Caco-2 (cell line): ENCODE measurements around the gene SKA3. TPM values are rescaled to one million over a fixed set of nuclear protein-coding genes. Genes with fewer than 3 reads are reported as not detected.

ENCODE experiments used
- BruUV-seq: library from RNA; stranded (reverse); fragments of 400-500 nt; replicated peaks from 2 replicates; lab custom pipeline; 2021; lab: Mats Ljungman, UMichigan
- CTCF ChIA-PET: fragments of 300-600 bp; sonication (Branson Sonifier 250); formaldehyde crosslinking; loops from one replicate; lab custom pipeline; 2022; ENCODE audit warnings: antibody characterized with exemption; lab: Charles Lee
- POLR2A ChIA-PET: fragments of 300-600 bp; sonication (Branson Sonifier 250); formaldehyde crosslinking; loops from one replicate; lab custom pipeline; 2022; ENCODE audit warnings: antibody characterized with exemption; lab: Charles Lee
- DNase-seq, 2 experiments: peaks; one replicate each; pipeline versions ENCODE4 v3.0.0 to v3.0.0-alpha.2; 2020 to 2022
- H3K27me3 ChIP-seq: replicated peaks from 2 replicates; pipeline ENCODE4 v1.6.0; 2011; ENCODE audit warnings: low read length; ENCODE audit not compliant: control insufficient read depth, insufficient read depth
- H3K36me3 ChIP-seq: 2 replicates; pipeline ENCODE4 v1.5.1; 2011; ENCODE audit warnings: low read length; ENCODE audit not compliant: control insufficient read depth, insufficient read depth
- H3K4me1 ChIP-seq: fragments of 250-450 bp; sonication (Bioruptor Pico); 2 replicates; pipeline ENCODE4 v1.5.1; 2020; ENCODE audit warnings: mild to moderate bottlenecking
- H3K4me3 ChIP-seq: 2 replicates; pipeline ENCODE4 v1.5.1; 2011; ENCODE audit warnings: low read depth, mild to moderate bottlenecking, control low read depth, low read length
- H3K9me3 ChIP-seq: fragments of 250-450 bp; sonication (Bioruptor Pico); 2 replicates; pipeline ENCODE4 v1.5.1; 2020; ENCODE audit warnings: mild to moderate bottlenecking, moderate library complexity
- H3K27ac Mint-ChIP-seq: one replicate; pipeline ENCODE4 v1.8.0; 2022; ENCODE audit warnings: mixed read lengths; ENCODE audit not compliant: unreplicated experiment
- H3K27me3 Mint-ChIP-seq: one replicate; pipeline ENCODE4 v1.8.0; 2022; ENCODE audit warnings: mixed read lengths; ENCODE audit not compliant: insufficient read depth, unreplicated experiment
- H3K36me3 Mint-ChIP-seq: one replicate; pipeline ENCODE4 v1.8.0; 2022; ENCODE audit warnings: mild to moderate bottlenecking, mixed read lengths; ENCODE audit not compliant: insufficient read depth, unreplicated experiment
- H3K4me1 Mint-ChIP-seq: one replicate; pipeline ENCODE4 v1.8.0; 2022; ENCODE audit warnings: low read depth, mixed read lengths; ENCODE audit not compliant: unreplicated experiment
- H3K4me3 Mint-ChIP-seq: one replicate; pipeline ENCODE4 v1.8.0; 2022; ENCODE audit warnings: mild to moderate bottlenecking, moderate library complexity, mixed read lengths; ENCODE audit not compliant: unreplicated experiment
- H3K9me3 Mint-ChIP-seq: one replicate; pipeline ENCODE4 v1.8.0; 2022; ENCODE audit warnings: mixed read lengths; ENCODE audit not compliant: unreplicated experiment
- intact Hi-C: fragments of 100-400 bp; cut with micrococcal nuclease; formaldehyde crosslinking; loops from one replicate; pipeline ENCODE4 v1.10.0; 2022; ENCODE audit not compliant: unreplicated experiment
- total RNA-seq: library from RNA; stranded (reverse); gene quantifications from 2 replicates; pipeline ENCODE4 v1.2.3, GENCODE V29; 2022
- TF ChIP-seq, protein P1 (sequence below), 2 experiments: fragments of 200-600 bp in 1 of 2; IDR thresholded peaks; 1 replicate in 1 of 2; 2 replicates in 1 of 2; pipeline versions ENCODE4 v1.5.1 to v1.8.0; 2011 to 2022; ENCODE audit warnings: antibody characterized with exemption in 1 of 2, control low read depth in 1 of 2, inconsistent platforms in 1 of 2, low read depth in 1 of 2, low read length in 1 of 2, mild to moderate bottlenecking in 1 of 2, moderate library complexity in 1 of 2; ENCODE audit not compliant: insufficient read depth in 1 of 2, severe bottlenecking in 1 of 2, unreplicated experiment in 1 of 2

The SKA3 gene
- total RNA-seq, 1 experiment from 2014 or later: 37.5 TPM

DNA sequence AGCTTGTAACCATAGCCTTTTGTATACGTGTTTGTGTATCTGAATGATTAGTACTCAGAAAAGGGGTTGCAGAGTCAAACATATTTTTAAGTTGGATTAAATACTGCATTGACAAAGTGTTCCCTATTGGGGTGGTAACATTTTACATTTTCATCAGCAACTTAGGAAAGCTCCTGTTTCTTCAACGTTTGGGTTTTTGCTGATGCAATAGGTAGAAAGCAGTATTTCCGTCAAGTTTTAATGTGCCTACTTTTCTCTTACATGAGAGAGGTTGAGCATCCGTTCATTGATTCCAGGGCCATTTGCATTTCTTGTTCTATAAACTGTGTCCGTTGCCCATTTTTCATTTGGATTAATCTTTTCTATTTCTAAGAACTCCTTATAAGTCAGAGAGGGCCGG, 56.2 kb downstream of the SKA3 start:
- Histone ChIP-seq H3K27me3 (no peaks in the 10 kb centered on the region), H3K4me1 (no peaks in the 10 kb centered on the region), H3K9me3 (no peaks in the 10 kb centered on the region), H3K4me3 (no peak overlapping the region), H3K36me3 (no peaks in the 10 kb centered on the region)
- ChIA-PET POLR2A (no interaction called here), CTCF (no interaction called here)
- intact Hi-C loops: no loop called here
- H3K4me1 Mint-ChIP-seq: no peaks in the 10 kb centered on the region
- H3K36me3 Mint-ChIP-seq: no peaks in the 10 kb centered on the region
- H3K27ac Mint-ChIP-seq: no peak overlapping the region
- H3K27me3 Mint-ChIP-seq: no peaks in the 10 kb centered on the region
- peaks cover 8% of the 10 kb centered on the region for H3K9me3 Mint-ChIP-seq
- no peak overlapping the region for H3K4me3 Mint-ChIP-seq
- no peak for DNase-seq
- TF ChIP-seq, protein P1, sequence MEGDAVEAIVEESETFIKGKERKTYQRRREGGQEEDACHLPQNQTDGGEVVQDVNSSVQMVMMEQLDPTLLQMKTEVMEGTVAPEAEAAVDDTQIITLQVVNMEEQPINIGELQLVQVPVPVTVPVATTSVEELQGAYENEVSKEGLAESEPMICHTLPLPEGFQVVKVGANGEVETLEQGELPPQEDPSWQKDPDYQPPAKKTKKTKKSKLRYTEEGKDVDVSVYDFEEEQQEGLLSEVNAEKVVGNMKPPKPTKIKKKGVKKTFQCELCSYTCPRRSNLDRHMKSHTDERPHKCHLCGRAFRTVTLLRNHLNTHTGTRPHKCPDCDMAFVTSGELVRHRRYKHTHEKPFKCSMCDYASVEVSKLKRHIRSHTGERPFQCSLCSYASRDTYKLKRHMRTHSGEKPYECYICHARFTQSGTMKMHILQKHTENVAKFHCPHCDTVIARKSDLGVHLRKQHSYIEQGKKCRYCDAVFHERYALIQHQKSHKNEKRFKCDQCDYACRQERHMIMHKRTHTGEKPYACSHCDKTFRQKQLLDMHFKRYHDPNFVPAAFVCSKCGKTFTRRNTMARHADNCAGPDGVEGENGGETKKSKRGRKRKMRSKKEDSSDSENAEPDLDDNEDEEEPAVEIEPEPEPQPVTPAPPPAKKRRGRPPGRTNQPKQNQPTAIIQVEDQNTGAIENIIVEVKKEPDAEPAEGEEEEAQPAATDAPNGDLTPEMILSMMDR (IDR thresholded peaks at IDR 0.05; ENCODE audit: insufficient read depth in 1 of 2, low read depth in 1 of 2, low read length in 1 of 2, severe bottlenecking in 1 of 2, unreplicated experiment in 1 of 2): no peak
- no TSS peak for BruUV-seq

DNA sequence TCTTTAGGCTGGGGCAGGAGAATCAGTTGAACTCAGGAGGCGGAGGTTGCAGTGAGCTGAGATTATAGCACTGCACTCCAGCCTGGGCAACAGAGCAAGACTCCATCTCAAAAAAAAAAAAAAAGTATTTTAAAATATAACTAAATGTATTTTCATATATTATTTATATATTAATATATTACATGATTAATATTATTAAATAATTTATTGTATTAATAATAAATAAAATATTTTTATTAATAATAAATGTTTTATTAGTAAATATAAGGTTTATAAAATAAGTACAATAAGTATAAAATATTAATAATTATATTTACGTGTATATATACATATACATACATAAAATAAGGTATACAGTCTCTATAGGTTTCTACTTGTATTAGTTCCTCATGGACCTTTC, 56.8 kb downstream of the SKA3 start:
- CTCF ChIA-PET: no interaction called here
- Histone ChIP-seq H3K27me3 (no peaks in the 10 kb centered on the region), H3K9me3 (no peaks in the 10 kb centered on the region), H3K36me3 (no peaks in the 10 kb centered on the region), H3K4me1 (no peaks in the 10 kb centered on the region), H3K4me3 (no peak overlapping the region)
- no peaks in the 10 kb centered on the region for H3K4me1 Mint-ChIP-seq
- POLR2A ChIA-PET: no interaction called here
- BruUV-seq: no TSS peak
- no peak overlapping the region for H3K4me3 Mint-ChIP-seq
- H3K9me3 Mint-ChIP-seq: peaks cover 8% of the 10 kb centered on the region
- intact Hi-C loops: no loop called here
- TF ChIP-seq, protein P1 (IDR thresholded peaks at IDR 0.05; ENCODE audit: insufficient read depth in 1 of 2, low read depth in 1 of 2, low read length in 1 of 2, severe bottlenecking in 1 of 2, unreplicated experiment in 1 of 2): no peak
- DNase-seq: no peak
- H3K27ac Mint-ChIP-seq: no peak overlapping the region
- H3K36me3 Mint-ChIP-seq: no peaks in the 10 kb centered on the region
- H3K27me3 Mint-ChIP-seq: no peaks in the 10 kb centered on the region

DNA sequence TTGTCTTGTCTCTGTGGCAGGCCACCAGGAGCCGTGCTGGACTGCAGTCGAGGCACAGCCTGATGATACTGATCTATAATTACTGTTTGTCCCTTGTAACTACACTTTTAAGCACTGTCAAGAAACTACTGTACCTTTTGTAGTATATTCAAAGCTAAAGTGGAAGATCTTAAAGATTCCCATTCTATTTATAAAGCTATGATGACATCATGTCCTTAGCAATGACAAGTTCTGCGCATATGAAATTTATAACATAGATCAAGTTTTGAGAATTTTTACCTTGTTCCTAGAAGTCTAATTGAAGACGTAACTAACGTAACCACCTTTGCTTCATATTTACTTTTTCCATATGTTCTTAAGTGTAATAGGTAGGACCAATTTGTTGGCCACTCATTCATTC, 58.2 kb downstream of the SKA3 start:
- no peaks in the 10 kb centered on the region for H3K27me3 ChIP-seq
- no TSS peak for BruUV-seq
- H3K4me1 ChIP-seq: no peaks in the 10 kb centered on the region
- ChIA-PET CTCF (no interaction called here), POLR2A (no interaction called here)
- intact Hi-C loops: no loop called here
- peaks cover 8% of the 10 kb centered on the region for H3K9me3 Mint-ChIP-seq
- no peaks in the 10 kb centered on the region for H3K4me1 Mint-ChIP-seq
- no peaks in the 10 kb centered on the region for H3K36me3 ChIP-seq
- no peak overlapping the region for H3K27ac Mint-ChIP-seq
- no peak for DNase-seq
- no peak overlapping the region for H3K4me3 ChIP-seq
- TF ChIP-seq, protein P1 (IDR thresholded peaks at IDR 0.05; ENCODE audit: insufficient read depth in 1 of 2, low read depth in 1 of 2, low read length in 1 of 2, severe bottlenecking in 1 of 2, unreplicated experiment in 1 of 2): no peak
- no peaks in the 10 kb centered on the region for H3K27me3 Mint-ChIP-seq
- no peaks in the 10 kb centered on the region for H3K36me3 Mint-ChIP-seq
- no peak overlapping the region for H3K4me3 Mint-ChIP-seq
- H3K9me3 ChIP-seq: no peaks in the 10 kb centered on the region
